HepG2 (cell line): ENCODE results near the gene GRK6. TPM values are rescaled to one million over a fixed set of nuclear protein-coding genes. Genes with fewer than 3 reads are reported as not detected.

Source experiments
- ATAC-seq: fragments of 200-7000 bp; cut with Tn5 transposase; 3 replicates; pipeline ENCODE4 v1.9.1; 2020; ENCODE audit warnings: mild to moderate bottlenecking, moderate library complexity
- BruUV-seq: library from RNA; stranded (reverse); fragments of 400-500 nt; replicated peaks from 2 replicates; lab custom pipeline; 2021; lab: Mats Ljungman, UMichigan
- CTCF ChIA-PET: fragments of 300-600 bp; formaldehyde crosslinking; extraction: SDS; loops from one replicate; lab custom pipeline; 2021; ENCODE audit warnings: low total read pairs, inconsistent platforms, low intra/inter-chr PET ratio; lab: Yijun Ruan, JAX
- POLR2A ChIA-PET: fragments of 350-600 bp; sonication (Branson Sonifier 250); formaldehyde crosslinking; loops from one replicate; lab custom pipeline; 2020; ENCODE audit warnings: antibody characterized with exemption, inconsistent platforms; lab: Yijun Ruan, JAX
- DNase-seq: peaks from one replicate; pipeline ENCODE4 v3.0.0-alpha.2; 2015; ENCODE audit warnings: low spot score
- FAIRE-seq: peaks from 3 replicates; lab custom pipeline; 2011; peaks lifted over from hg19 to GRCh38; lab: Jason Lieb, UNC
- H2AFZ ChIP-seq: one replicate; pipeline ENCODE4 v1.6.1; 2011; ENCODE audit warnings: low read length, inconsistent platforms
- H3K27ac ChIP-seq: fragments of 300-600 bp; 3 replicates; pipeline ENCODE4 v1.8.0; 2011; ENCODE audit warnings: mixed run types, mild to moderate bottlenecking, mixed read lengths, low read length, inconsistent platforms; ENCODE audit not compliant: insufficient read depth; ENCODE audit errors: extremely low read length
- H3K27me3 ChIP-seq, 2 experiments: fragments of 200-600 bp in 1 of 2; 2 replicates in 1 of 2; 3 replicates in 1 of 2; pipeline versions ENCODE4 v1.6.0 to v1.8.0; 2011; ENCODE audit warnings: low read length in 2 of 2, mild to moderate bottlenecking in 2 of 2, moderate library complexity in 2 of 2, inconsistent platforms in 1 of 2; ENCODE audit not compliant: insufficient read depth in 2 of 2, control insufficient read depth in 1 of 2
- H3K36me3 ChIP-seq, 2 experiments: fragments of 200-600 bp in 1 of 2; replicated peaks in 1 of 2; 2 replicates in 1 of 2; 3 replicates in 1 of 2; pipeline versions ENCODE4 v1.5.1 to v1.8.0; 2011; ENCODE audit warnings: low read length in 2 of 2, inconsistent platforms in 1 of 2; ENCODE audit not compliant: insufficient read depth in 2 of 2, control insufficient read depth in 1 of 2
- H3K4me1 ChIP-seq: 2 replicates; pipeline ENCODE4 v1.5.1; 2012; ENCODE audit warnings: low read length, inconsistent platforms; ENCODE audit not compliant: insufficient read depth
- H3K4me2 ChIP-seq: 2 replicates; pipeline ENCODE4 v1.6.0; 2011; ENCODE audit warnings: low read depth, low read length, inconsistent platforms
- H3K4me3 ChIP-seq, 3 experiments: fragments of 200-600 bp in 1 of 3; sonication (generic), shearing (Covaris generic) in 1 of 3; replicated peaks in 1 of 3; 2 replicates each; pipeline ENCODE4 v1.5.1; 2011 to 2016; ENCODE audit warnings: low read length in 3 of 3, inconsistent platforms in 2 of 3, low read depth in 2 of 3, mild to moderate bottlenecking in 2 of 3, control low read depth in 1 of 3, mixed read lengths in 1 of 3; ENCODE audit not compliant: insufficient read depth in 1 of 3
- H3K79me2 ChIP-seq: one replicate; pipeline ENCODE4 v1.6.1; 2011; ENCODE audit warnings: low read length, inconsistent platforms; ENCODE audit not compliant: insufficient read depth
- H3K9ac ChIP-seq: 2 replicates; pipeline ENCODE4 v1.6.0; 2011; ENCODE audit warnings: mild to moderate bottlenecking, low read depth, low read length, inconsistent platforms; ENCODE audit not compliant: insufficient read depth
- H3K9me3 ChIP-seq: 2 replicates; pipeline ENCODE4 v1.5.1; 2012; ENCODE audit warnings: mild to moderate bottlenecking, low read length
- H4K20me1 ChIP-seq: 2 replicates; pipeline ENCODE4 v1.6.0; 2011; ENCODE audit warnings: inconsistent platforms, mild to moderate bottlenecking, low read length, moderate library complexity; ENCODE audit not compliant: insufficient read depth
- ARHGAP35 ChIP-seq: sonication (generic); formaldehyde crosslinking; IDR thresholded peaks from 2 replicates; pipeline ENCODE4 v1.9.0; 2022; ENCODE audit warnings: mild to moderate bottlenecking, inconsistent platforms, moderate library complexity, missing genetic modification reagents, borderline replicate concordance
- ARID4A ChIP-seq: sonication (generic); formaldehyde crosslinking; IDR thresholded peaks from 2 replicates; pipeline ENCODE4 v1.5.0; 2020; ENCODE audit warnings: mild to moderate bottlenecking, missing genetic modification reagents, borderline replicate concordance
- JARID2 ChIP-seq: sonication (generic); formaldehyde crosslinking; IDR thresholded peaks from 2 replicates; pipeline ENCODE4 v1.8.1; 2023; ENCODE audit warnings: missing genetic modification reagents, inconsistent platforms; ENCODE audit not compliant: insufficient replicate concordance
- PAX8 ChIP-seq: sonication (generic); formaldehyde crosslinking; IDR thresholded peaks from 2 replicates; pipeline ENCODE4 v1.8.0; 2022; ENCODE audit warnings: mild to moderate bottlenecking, missing genetic modification reagents, borderline replicate concordance
- POGZ ChIP-seq: sonication (generic); formaldehyde crosslinking; IDR thresholded peaks from 2 replicates; pipeline ENCODE4 v1.4.0; 2020; ENCODE audit warnings: mild to moderate bottlenecking, missing genetic modification reagents
- POLR2A ChIP-seq, 2 experiments: IDR thresholded peaks; 2 replicates each; pipeline ENCODE4 v1.6.1; 2011; ENCODE audit warnings: low read depth in 2 of 2, low read length in 2 of 2, mild to moderate bottlenecking in 1 of 2, moderate library complexity in 1 of 2; ENCODE audit not compliant: insufficient read depth in 1 of 2
- RBM39 ChIP-seq: fragments of 200-400 bp; formaldehyde crosslinking; IDR thresholded peaks from one replicate; pipeline ENCODE4 v1.6.1; 2018; ENCODE audit warnings: antibody characterized with exemption, mild to moderate bottlenecking, low read depth, low read length; ENCODE audit not compliant: poor library complexity, severe bottlenecking
- TFDP2 ChIP-seq: sonication (generic); formaldehyde crosslinking; IDR thresholded peaks from 2 replicates; pipeline ENCODE4 v1.4.0; 2020; ENCODE audit warnings: missing genetic modification reagents
- TOPORS ChIP-seq: sonication (generic); formaldehyde crosslinking; IDR thresholded peaks from 2 replicates; pipeline ENCODE4 v1.8.0; 2023; ENCODE audit warnings: mild to moderate bottlenecking, missing genetic modification reagents
- USF2 ChIP-seq, 2 experiments: sonication (generic) in 1 of 2; formaldehyde crosslinking in 1 of 2; IDR thresholded peaks; 2 replicates each; pipeline versions ENCODE4 v1.5.1 to v1.6.1; 2011 to 2020; ENCODE audit warnings: borderline replicate concordance in 1 of 2, low read depth in 1 of 2, low read length in 1 of 2, mild to moderate bottlenecking in 1 of 2, missing genetic modification reagents in 1 of 2, moderate library complexity in 1 of 2
- ZBTB42 ChIP-seq: sonication (generic); formaldehyde crosslinking; IDR thresholded peaks from 2 replicates; pipeline ENCODE4 v1.5.0; 2020; ENCODE audit warnings: mild to moderate bottlenecking, missing genetic modification reagents
- ZFX ChIP-seq: sonication (generic); formaldehyde crosslinking; IDR thresholded peaks from 2 replicates; pipeline ENCODE4 v1.4.0; 2020; ENCODE audit warnings: mild to moderate bottlenecking, low read depth, missing genetic modification reagents, moderate library complexity
- ZNF160 ChIP-seq: sonication (generic); formaldehyde crosslinking; IDR thresholded peaks from 2 replicates; pipeline ENCODE4 v1.8.0; 2022; ENCODE audit warnings: mild to moderate bottlenecking, inconsistent platforms, missing genetic modification reagents
- ZNF644 ChIP-seq: IDR thresholded peaks from 2 replicates; pipeline ENCODE4 v1.6.1; 2016; ENCODE audit warnings: low read depth
- WGBS: methylation state at CpG from one replicate; pipeline ENCODE4 v1.1.6; 2017; ENCODE audit warnings: low lambda C conversion rate; 5-methylcytosine and 5-hydroxymethylcytosine counted together
- in situ Hi-C: cut with HindIII; loops from 2 replicates; pipeline ENCODE4 v1.10.0; 2017; ENCODE audit warnings: low pct_unique_long_range_greater_than_20kb; ENCODE audit not compliant: extremely low pct_ligation_motif_present
- intact Hi-C: fragments of 100-400 bp; cut with micrococcal nuclease; formaldehyde crosslinking; loops from one replicate; pipeline ENCODE4 v1.10.0; 2022; ENCODE audit not compliant: unreplicated experiment
- polyA plus RNA-seq, 8 experiments: library from polyadenylated mRNA; depleted of rRNA in 3 of 8; stranded (reverse) in 7 of 8; unstranded in 1 of 8; fragments of >200 nt; fragmentation: Illumina TruSeq in 4 of 8; extraction: Trizol in 4 of 8; gene quantifications; 2 replicates each; pipeline versions ENCODE4 v1.2.1 to v1.2.3, GENCODE V29; 2011 to 2016; ENCODE audit warnings: low read depth in 4 of 8, missing spikeins in 1 of 8, mixed read lengths in 1 of 8; ENCODE audit not compliant: insufficient read depth in 1 of 8
- total RNA-seq, 5 experiments: library from RNA; depleted of rRNA; stranded (reverse); fragments of >200 nt; fragmentation: Illumina TruSeq; extraction: Trizol; gene quantifications; 2 replicates each; pipeline ENCODE4 v1.2.3, GENCODE V29; 2016; ENCODE audit warnings: low read depth in 1 of 5

GRK6 gene
- total and polyA plus RNA-seq, 2 of the 13 experiments (the other 11 are each of a cell fraction or from before 2014, with no cell fraction given): 13.2 to 19.9 TPM

- Histone ChIP-seq H4K20me1 (peaks cover 9% of the 10 kb centered on the region; the same call in 1 of the 2 replicates), H3K9ac (peak overlapping the region; percentile 67), H3K36me3 (no peaks in the 10 kb centered on the region), H3K27me3 (no peaks in the 10 kb centered on the region), H3K9me3 (no peaks in the 10 kb centered on the region), H3K79me2 (peaks cover 3% of the 10 kb centered on the region), H3K4me3 (peak overlapping the region; percentile 65 to 77 (median 73)), H3K4me2 (peak overlapping the region; percentile 92), H3K4me1 (peaks cover 56% of the 10 kb centered on the region), H2AFZ (no peak overlapping the region), H3K27ac (no peak overlapping the region)
- DNase-seq (peak; percentile 25), ATAC-seq (peak; percentile 26), FAIRE-seq (no peak)
- intact Hi-C loops: no loop called here
- 3% methylated on average over 6 of the region's 93 CpGs for WGBS
- in situ Hi-C loops: loop anchor here (25.0 kb wide), 1 partner anchor 360 kb away; no protein-coding TSS in a partner anchor
- TSS peak; percentile 42 for BruUV-seq
- POLR2A ChIA-PET: interaction anchor here (1.0 to 2.8 kb wide), 6 partner anchors 15 to 94 kb away, joined by 3 to 17 read pairs (median 7); no protein-coding TSS in a partner anchor
- CTCF ChIA-PET: no interaction called here
- TF ChIP-seq USF2 (IDR thresholded peaks at IDR 0.05; ENCODE audit: low read depth, low read length) (no peak), USF2 (CRISPR knock-in tag; IDR thresholded peaks at IDR 0.05; ENCODE audit: borderline replicate concordance) (no peak), ZBTB42 (CRISPR knock-in tag) (no peak), ZNF644 (CRISPR knock-in tag) (no peak), POLR2A (IDR thresholded peaks at IDR 0.05; ENCODE audit: insufficient read depth in 1 of 2, low read depth in 2 of 2, low read length in 2 of 2) (peak in 1 of 2 experiments; percentile 42; a peak in 1 of 4 replicates), ZFX (0 out of 2 replicates have a peak, but pooled peaks have one; percentile 1), TFDP2 (CRISPR knock-in tag) (no peak), ARHGAP35 (no peak), JARID2 (CRISPR knock-in tag) (no peak), ZNF160 (no peak), POGZ (no peak), ARID4A (CRISPR knock-in tag) (peak; percentile 24; the same call in 1 of the 2 replicates), TOPORS (CRISPR knock-in tag) (no peak), RBM39 (no peak), PAX8 (no peak)
Observed at GRCh38 chr5:177472460-177473442, 46.3 kb downstream of the GRK6 start.
